PC-3 (cell line): ENCODE results near the gene SYVN1. TPM values are rescaled to one million over a fixed set of nuclear protein-coding genes. Genes with fewer than 3 reads are reported as not detected.

Experiments
- ATAC-seq: fragments of 200-7000 bp; cut with Tn5 transposase; 2 replicates; pipeline ENCODE4 v1.9.1; 2020; ENCODE audit warnings: mild to moderate bottlenecking, moderate library complexity
- BruUV-seq: library from RNA; stranded (reverse); fragments of 400-500 nt; replicated peaks from 2 replicates; lab custom pipeline; 2021; lab: Mats Ljungman, UMichigan
- CTCF ChIA-PET: fragments of 300-600 bp; sonication (Branson Sonifier 250); formaldehyde crosslinking; loops from one replicate; lab custom pipeline; 2022; ENCODE audit warnings: antibody characterized with exemption; lab: Charles Lee
- POLR2A ChIA-PET: fragments of 300-600 bp; sonication (Branson Sonifier 250); formaldehyde crosslinking; loops from one replicate; lab custom pipeline; 2022; ENCODE audit warnings: antibody characterized with exemption; ENCODE audit not compliant: unreplicated experiment; lab: Charles Lee
- DNase-seq: peaks from one replicate; pipeline ENCODE4 v3.0.0-alpha.2; 2015
- H2AFZ ChIP-seq: fragments of 300-600 bp; sonication (generic); 2 replicates; pipeline ENCODE4 v1.6.0; 2016; ENCODE audit warnings: antibody characterized with exemption, low read length
- H3F3A ChIP-seq: fragments of 300-600 bp; sonication (generic); one replicate; pipeline ENCODE4 v1.6.0; 2017; ENCODE audit warnings: antibody characterized with exemption, low read length, control low read depth, mild to moderate bottlenecking; ENCODE audit not compliant: unreplicated experiment
- H3K27ac ChIP-seq: fragments of 300-600 bp; sonication (generic); 2 replicates; pipeline ENCODE4 v1.5.1; 2016; ENCODE audit warnings: mild to moderate bottlenecking, low read length
- H3K27me3 ChIP-seq: fragments of 300-600 bp; sonication (generic); 2 replicates; pipeline ENCODE4 v1.6.1; 2016; ENCODE audit warnings: low read length, mixed read lengths
- H3K36me3 ChIP-seq: fragments of 300-600 bp; sonication (generic); 2 replicates; pipeline ENCODE4 v1.6.1; 2016; ENCODE audit warnings: low read depth, mixed run types, low read length, mixed read lengths
- H3K4me1 ChIP-seq: fragments of 300-600 bp; sonication (generic); 2 replicates; pipeline ENCODE4 v1.5.1; 2016; ENCODE audit warnings: low read length; ENCODE audit not compliant: insufficient read depth
- H3K4me2 ChIP-seq: fragments of 300-600 bp; sonication (generic); 2 replicates; pipeline ENCODE4 v1.6.0; 2016; ENCODE audit warnings: low read length
- H3K4me3 ChIP-seq: fragments of 300-600 bp; sonication (generic); 2 replicates; pipeline ENCODE4 v1.5.1; 2016; ENCODE audit warnings: mild to moderate bottlenecking, low read length, mixed read lengths
- H3K79me2 ChIP-seq: fragments of 300-600 bp; sonication (generic); 2 replicates; pipeline ENCODE4 v1.6.1; 2017; ENCODE audit warnings: low read length, mixed read lengths
- H3K9ac ChIP-seq: fragments of 300-600 bp; sonication (generic); 2 replicates; pipeline ENCODE4 v1.6.0; 2016; ENCODE audit warnings: mild to moderate bottlenecking, low read length
- H3K9me2 ChIP-seq: fragments of 300-600 bp; sonication (generic); replicated peaks from 2 replicates; pipeline ENCODE4 v1.6.1; 2016; ENCODE audit warnings: mixed run types, low read length, mixed read lengths
- H3K9me3 ChIP-seq: fragments of 300-600 bp; sonication (generic); 2 replicates; pipeline ENCODE4 v1.6.1; 2016; ENCODE audit warnings: low read length, mixed read lengths
- H4K20me1 ChIP-seq: fragments of 300-600 bp; sonication (generic); 2 replicates; pipeline ENCODE4 v1.6.1; 2016; ENCODE audit warnings: low read length, mixed read lengths
- EZH2 ChIP-seq: fragments of 300-600 bp; sonication (generic); IDR thresholded peaks from one replicate; pipeline ENCODE4 v1.6.1; 2017; ENCODE audit warnings: antibody characterized with exemption, mild to moderate bottlenecking, low read length; ENCODE audit not compliant: unreplicated experiment
- EZH2phosphoT487 ChIP-seq: fragments of 300-600 bp; sonication (generic); IDR thresholded peaks from 2 replicates; pipeline ENCODE4 v1.6.1; 2018; ENCODE audit warnings: mild to moderate bottlenecking, antibody characterized with exemption, low read length, borderline replicate concordance
- intact Hi-C: fragments of 100-400 bp; cut with micrococcal nuclease; formaldehyde crosslinking; loops from 2 replicates; pipeline ENCODE4 v1.9.0; 2023
- total RNA-seq: library from RNA; depleted of rRNA; stranded (reverse); fragments of >200 nt; gene quantifications from 2 replicates; pipeline ENCODE4 v1.2.3, GENCODE V29; 2014
- TF ChIP-seq, protein P1 (sequence below): fragments of 300-600 bp; sonication (generic); conservative IDR thresholded peaks from 2 replicates; pipeline ENCODE4 v1.5.1; 2017; ENCODE audit warnings: antibody characterized with exemption, low read depth, mild to moderate bottlenecking, low read length

SYVN1 gene
- total RNA-seq, 1 experiment from 2014 or later, result 22.3 TPM

DNA sequence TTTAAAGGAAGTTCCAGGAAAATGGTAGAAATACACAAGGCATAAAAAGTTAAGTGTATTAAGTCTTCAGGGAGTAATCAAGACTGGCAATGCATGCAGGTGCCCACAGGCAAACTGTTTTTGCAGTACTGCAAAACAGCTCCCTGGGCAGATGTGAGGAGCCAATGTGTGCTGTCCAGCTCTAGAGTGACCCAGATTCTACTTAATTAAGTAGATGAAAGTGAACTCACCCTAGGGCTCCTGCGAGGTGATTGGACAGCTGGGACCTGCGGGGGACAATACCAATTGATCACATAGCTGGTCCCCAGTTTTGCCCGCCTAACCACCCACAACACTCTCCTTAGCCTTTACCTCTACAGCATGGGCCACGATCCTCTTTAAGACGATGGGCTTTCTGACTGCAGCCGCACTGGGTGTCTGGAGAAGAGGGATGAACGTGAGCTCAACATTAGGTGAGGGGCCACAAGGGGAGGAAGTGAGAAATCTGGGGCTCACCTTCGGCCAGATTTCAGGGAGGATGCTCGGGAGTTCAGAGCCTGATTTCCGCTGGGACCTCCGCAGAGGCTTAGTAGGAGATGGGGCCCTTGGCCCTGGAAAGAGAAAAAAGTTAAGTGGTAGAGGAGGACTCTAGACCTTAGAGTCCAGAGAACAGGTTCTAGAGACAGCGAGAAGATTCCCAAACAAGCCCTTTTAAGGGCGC is 51.0 kb downstream of the SYVN1 start:
- intact Hi-C loops, result no loop called here

DNA sequence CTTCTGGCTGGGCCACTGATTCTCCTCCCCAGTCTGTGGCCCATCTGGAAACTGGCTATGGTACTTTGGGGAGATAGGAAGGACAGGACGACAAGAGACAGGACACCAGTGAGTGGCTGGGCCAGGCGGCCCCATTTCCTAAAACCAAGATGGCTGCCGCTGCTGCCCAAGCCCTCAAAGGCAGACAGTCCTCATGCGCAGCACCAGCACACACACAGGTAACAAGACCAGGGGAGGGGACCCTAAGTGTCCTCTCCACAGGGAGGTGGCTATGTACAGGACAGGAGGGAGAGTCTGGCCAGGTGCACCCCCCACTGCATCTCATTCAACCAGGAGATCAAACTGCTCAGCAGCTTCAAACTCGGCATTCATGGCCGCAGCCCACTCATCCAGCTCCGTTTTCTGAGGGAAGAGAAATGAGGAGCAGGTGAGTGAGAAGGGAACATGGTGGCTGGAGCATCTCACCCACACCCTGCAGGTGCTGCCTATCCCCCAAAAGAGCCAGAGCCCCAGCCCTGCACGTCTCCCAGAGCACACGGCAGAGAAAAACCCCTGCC is 55.5 kb downstream of the SYVN1 start:
- ATAC-seq (no peak), DNase-seq (no peak)
- Histone ChIP-seq H4K20me1 (no peaks in the 10 kb centered on the region), H3K4me2 (no peak overlapping the region), H3F3A (no peaks in the 10 kb centered on the region), H3K4me3 (no peak overlapping the region), H3K9me2 (no peaks in the 10 kb centered on the region), H2AFZ (no peak overlapping the region), H3K36me3 (peaks cover 41% of the 10 kb centered on the region), H3K27me3 (no peaks in the 10 kb centered on the region), H3K79me2 (peaks cover 64% of the 10 kb centered on the region), H3K9ac (no peak overlapping the region), H3K4me1 (peaks cover 12% of the 10 kb centered on the region), H3K9me3 (no peaks in the 10 kb centered on the region), H3K27ac (no peak overlapping the region)
- TF ChIP-seq, protein P1, sequence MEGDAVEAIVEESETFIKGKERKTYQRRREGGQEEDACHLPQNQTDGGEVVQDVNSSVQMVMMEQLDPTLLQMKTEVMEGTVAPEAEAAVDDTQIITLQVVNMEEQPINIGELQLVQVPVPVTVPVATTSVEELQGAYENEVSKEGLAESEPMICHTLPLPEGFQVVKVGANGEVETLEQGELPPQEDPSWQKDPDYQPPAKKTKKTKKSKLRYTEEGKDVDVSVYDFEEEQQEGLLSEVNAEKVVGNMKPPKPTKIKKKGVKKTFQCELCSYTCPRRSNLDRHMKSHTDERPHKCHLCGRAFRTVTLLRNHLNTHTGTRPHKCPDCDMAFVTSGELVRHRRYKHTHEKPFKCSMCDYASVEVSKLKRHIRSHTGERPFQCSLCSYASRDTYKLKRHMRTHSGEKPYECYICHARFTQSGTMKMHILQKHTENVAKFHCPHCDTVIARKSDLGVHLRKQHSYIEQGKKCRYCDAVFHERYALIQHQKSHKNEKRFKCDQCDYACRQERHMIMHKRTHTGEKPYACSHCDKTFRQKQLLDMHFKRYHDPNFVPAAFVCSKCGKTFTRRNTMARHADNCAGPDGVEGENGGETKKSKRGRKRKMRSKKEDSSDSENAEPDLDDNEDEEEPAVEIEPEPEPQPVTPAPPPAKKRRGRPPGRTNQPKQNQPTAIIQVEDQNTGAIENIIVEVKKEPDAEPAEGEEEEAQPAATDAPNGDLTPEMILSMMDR, result no peak
- no peak for TF ChIP-seq EZH2phosphoT487
- TF ChIP-seq EZH2, result no peak
- no TSS peak for BruUV-seq
- ChIA-PET POLR2A (interaction anchor here (0.6 kb wide), 1 partner anchor 43 kb away, joined by 3 read pairs; the partner anchor contains the start of genes FAU and MRPL49), CTCF (no interaction called here)
- intact Hi-C loops, result loop anchor here (1.0 to 5.0 kb wide), 2 partner anchors 52 to 67 kb away; partner anchors contain the start of genes ARL2 and SNX15

More for the DNA sequence above, 51.0 kb downstream of the SYVN1 start:
- Histone ChIP-seq H3K9ac (peak overlapping the region; percentile 96), H3K9me2 (no peaks in the 10 kb centered on the region), H4K20me1 (no peaks in the 10 kb centered on the region), H3K4me1 (peaks cover 21% of the 10 kb centered on the region), H3K79me2 (peaks cover 71% of the 10 kb centered on the region), H3K27ac (peak overlapping the region; percentile 63), H3F3A (no peaks in the 10 kb centered on the region), H3K9me3 (no peaks in the 10 kb centered on the region), H3K36me3 (peaks cover 43% of the 10 kb centered on the region), H2AFZ (peak overlapping the region; percentile 82), H3K4me3 (peak overlapping the region; percentile 89), H3K27me3 (no peaks in the 10 kb centered on the region), H3K4me2 (peak overlapping the region; percentile 91)
- ChIA-PET CTCF (interaction anchor here (0.6 kb wide), 1 partner anchor 239 kb away, joined by 3 read pairs; no protein-coding TSS in a partner anchor), POLR2A (interaction anchor here (0.6 kb wide), 1 partner anchor 39 kb away, joined by 3 read pairs; the partner anchor contains the start of gene FAU)
- peak; percentile 2; the same call in 1 of the 2 replicates for ATAC-seq
- no peak for DNase-seq
- TF ChIP-seq, protein P1, result no peak
- TF ChIP-seq EZH2phosphoT487 (no peak), EZH2 (no peak)
- TSS peak; percentile 63 for BruUV-seq
